ENCODE data around the gene ZNF350.

ZNF350 gene

DNA sequence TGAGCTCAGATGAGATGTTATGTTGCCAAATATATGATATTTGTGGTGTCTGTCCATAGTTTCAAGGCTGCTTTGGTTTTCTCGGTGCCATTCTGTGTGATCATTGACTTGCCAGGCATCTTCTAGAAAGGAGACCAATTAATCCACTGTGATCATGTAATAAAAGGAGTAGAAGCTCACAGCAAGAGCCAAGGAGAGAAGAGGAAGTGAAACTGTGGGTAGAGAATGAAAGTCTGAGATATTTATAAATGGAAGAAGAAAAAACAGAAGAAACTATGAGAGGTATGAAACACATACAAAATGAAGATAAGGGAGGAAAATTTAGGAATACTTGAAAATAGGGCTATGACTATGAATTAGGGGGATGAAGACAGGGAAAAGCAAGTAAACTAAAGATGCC lies 70.5 kb downstream of the ZNF350 start:
- peaks cover 40% of the 10 kb centered on the region for H3K9me3 Mint-ChIP-seq
- no peak overlapping the region for H3K27ac Mint-ChIP-seq (ENCODE audit: low read depth)

DNA sequence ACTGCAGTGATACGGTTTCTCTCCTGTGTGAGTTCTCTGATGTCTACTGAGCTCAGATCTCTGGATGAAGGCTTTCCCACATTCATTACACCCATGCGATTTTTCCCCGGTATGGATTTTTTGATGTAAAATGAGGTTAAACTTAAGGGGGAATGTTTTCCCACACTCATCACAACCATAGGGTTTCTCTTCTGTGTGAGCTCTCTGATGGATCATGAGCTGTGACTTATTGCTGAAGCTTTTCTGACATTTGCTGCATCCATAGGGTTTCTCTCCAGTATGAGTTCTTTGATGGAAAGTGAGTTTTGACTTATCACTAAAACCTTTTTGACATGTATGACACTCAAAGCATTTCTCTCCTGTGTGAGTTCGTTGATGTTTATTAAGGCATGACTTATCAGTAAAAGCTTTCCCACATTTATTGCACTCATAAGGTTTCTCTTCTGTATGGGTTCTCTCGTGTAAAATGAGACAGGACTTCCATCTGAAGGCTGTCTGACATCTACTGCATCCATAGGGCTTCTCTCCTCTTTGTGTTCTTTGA lies 71.2 kb downstream of the ZNF350 start:
- Mint-ChIP-seq H3K9me3 (peaks cover 35% of the 10 kb centered on the region), H3K27ac (ENCODE audit: low read depth) (no peak overlapping the region), H3K36me3 (ENCODE audit: insufficient read depth) (no peaks in the 10 kb centered on the region), H3K4me3 (no peak overlapping the region), H3K4me1 (no peaks in the 10 kb centered on the region), H3K27me3 (no peaks in the 10 kb centered on the region)
- ATAC-seq (replicated peaks; ENCODE audit: extremely low read depth, poor library complexity, severe bottlenecking) (no peak), DNase-seq (ENCODE audit: low spot score in 2 of 2) (no peak)

More for the DNA sequence above, 70.5 kb downstream of the ZNF350 start:
- H3K4me1 Mint-ChIP-seq, result no peaks in the 10 kb centered on the region
- DNase-seq (ENCODE audit: low spot score in 2 of 2) (no peak), ATAC-seq (replicated peaks; ENCODE audit: extremely low read depth, poor library complexity, severe bottlenecking) (no peak)
- no peaks in the 10 kb centered on the region for H3K27me3 Mint-ChIP-seq
- no peaks in the 10 kb centered on the region for H3K36me3 Mint-ChIP-seq (ENCODE audit: insufficient read depth)
- no peak overlapping the region for H3K4me3 Mint-ChIP-seq

Data from central memory CD8-positive, alpha-beta T cell (primary cell).